GM18873 (cell line): ENCODE data around the gene CDX1.

Experiments
- ATAC-seq: cut with Tn5 transposase; IDR thresholded peaks from one replicate; pipeline ENCODE4 v1.9.1; 2021; ENCODE audit warnings: mild to moderate bottlenecking, moderate library complexity, moderate number of reproducible peaks; ENCODE audit not compliant: unreplicated experiment, low FRiP score

CDX1 gene

DNA sequence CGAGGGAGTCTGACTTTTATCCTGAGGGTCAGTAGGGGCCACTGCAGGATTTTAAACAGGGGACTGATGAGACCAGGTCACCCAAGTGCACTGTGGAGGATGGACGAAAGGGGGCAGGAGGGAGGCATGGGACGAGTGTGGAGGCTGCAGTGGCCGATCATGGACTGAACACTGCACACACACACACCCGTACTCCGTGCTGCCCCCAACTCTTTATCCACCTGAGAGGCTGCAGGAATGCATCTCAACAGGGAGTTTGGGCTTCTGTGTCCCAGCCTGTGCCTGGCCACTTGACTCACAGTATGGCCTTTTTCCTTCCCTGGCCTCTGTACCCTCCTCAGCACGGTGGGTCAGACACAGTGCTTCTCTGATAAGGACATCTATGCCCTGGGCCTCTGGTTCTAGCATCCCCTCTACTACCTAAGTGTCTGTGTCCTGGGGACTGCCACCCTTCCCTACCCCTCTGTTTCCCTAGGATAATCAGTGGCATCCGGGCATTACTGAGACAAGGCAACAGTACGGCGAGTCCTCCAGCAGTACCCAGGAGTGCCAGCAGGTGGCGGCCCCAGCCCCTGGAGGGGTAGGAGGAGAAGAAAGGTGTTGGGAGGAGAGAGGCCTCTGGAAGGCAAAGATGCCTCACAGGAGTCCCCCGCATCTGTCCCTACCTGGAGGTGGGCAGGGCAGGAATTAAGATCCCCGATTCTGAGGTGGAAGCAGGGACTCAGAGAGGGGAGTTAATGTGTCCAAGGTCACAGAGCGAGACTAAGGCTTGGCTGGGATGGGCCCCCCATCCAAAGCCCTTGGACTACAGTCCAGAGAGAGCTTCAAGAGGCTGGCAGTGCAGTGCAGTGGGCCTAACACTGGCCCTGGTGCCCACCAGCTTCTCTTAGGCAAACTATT is 5.1 kb upstream of the CDX1 start:
- ATAC-seq: no peak

DNA sequence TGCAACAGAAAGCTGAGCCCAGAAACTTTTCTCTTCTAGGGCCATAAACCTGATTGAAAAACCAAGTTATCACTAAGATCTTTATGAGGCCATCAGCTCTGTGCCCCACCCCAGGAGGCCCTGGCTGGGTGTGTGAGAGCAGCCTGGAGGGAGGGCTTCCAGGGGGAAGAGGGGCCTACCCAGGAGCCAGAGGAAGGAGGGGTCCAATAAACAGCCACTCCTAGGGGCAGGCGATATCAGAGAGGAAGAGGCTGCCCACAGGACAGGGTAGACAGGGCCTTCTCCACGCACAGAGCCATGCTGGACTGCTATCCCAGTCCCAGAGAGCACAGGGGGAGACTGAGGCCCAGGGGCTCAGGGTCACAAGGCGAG is 4.5 kb upstream of the CDX1 start:
- no peak for ATAC-seq

DNA sequence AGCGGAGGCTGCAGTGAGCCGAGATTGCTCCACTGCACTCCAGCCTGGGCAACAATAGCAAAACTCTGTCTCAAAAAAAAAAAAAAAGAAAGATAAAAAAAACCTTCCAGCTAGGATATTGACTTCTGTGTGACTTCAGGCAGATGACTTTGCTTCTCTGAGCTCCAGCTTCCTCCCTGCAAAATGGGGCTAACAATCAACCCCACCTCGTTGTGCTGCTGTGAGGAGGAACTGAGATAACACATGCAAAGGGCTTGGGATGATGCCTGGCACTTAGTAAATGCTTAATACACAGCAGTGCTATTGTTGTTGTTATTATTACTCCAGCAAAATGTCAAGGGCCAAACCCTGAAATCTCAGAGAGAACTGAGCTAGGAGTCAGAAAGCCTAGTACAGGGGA is 3.5 kb upstream of the CDX1 start:
- no peak for ATAC-seq

DNA sequence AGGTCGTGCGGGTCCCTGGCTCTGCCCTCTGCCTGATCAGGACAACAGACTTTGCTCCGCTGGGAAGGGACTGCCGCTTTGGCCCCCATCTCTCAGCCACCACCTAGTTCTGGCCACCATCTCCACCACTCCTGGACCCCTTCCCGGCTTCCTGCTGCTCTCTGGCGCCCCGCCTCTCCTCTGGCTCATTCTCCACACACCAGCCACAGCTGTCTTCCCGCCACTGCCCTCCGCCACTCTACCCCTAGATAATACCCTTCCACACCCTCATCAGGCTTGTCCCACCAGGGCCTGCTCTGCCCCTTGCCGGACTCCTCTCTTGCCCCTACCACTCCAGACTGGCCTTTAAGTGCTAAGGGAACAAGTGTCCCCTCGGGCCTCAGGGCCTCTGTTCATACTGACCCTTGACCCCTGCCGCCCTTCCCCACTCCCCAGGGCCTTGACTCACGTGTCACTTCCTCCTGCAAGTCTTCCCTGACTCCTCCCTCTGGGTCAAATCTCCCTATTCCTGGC is 3.0 kb upstream of the CDX1 start:
- ATAC-seq: no peak

DNA sequence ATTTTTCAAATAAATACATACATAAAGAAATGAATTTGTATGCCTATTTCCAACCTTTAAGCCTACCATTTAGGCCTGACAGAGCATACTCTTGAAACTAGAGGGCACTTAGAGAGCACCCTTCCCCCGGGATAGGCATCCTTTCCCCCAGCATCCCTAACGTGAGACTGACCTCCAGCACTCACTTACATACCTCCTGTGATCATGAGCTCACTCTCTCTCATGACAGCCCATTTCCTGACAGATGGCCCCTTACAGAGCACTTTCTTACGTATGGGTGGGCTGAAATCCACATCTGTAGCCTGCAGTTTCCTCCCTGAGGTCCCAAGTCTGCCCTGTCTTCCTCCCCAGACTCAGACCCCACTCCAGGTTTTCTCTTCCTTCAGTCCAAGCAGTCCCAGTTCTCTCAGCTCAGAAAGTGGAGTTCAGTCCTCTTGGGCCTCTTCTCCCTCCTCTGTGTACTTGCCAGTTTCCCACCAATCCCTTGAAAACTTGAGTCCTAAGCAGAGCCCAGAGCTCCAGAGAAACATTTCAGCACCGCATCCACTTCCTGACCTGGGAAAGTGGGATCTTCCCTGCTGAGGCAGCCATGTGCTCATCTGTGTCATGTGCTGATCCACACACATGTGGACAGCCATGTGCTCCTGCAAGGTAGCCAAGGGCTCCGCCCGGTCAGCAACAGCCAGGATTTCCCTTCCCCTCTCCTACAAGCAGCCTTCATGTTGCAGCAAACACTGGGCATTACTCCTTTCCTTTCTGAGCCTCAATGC is 2.2 kb upstream of the CDX1 start:
- no peak for ATAC-seq

DNA sequence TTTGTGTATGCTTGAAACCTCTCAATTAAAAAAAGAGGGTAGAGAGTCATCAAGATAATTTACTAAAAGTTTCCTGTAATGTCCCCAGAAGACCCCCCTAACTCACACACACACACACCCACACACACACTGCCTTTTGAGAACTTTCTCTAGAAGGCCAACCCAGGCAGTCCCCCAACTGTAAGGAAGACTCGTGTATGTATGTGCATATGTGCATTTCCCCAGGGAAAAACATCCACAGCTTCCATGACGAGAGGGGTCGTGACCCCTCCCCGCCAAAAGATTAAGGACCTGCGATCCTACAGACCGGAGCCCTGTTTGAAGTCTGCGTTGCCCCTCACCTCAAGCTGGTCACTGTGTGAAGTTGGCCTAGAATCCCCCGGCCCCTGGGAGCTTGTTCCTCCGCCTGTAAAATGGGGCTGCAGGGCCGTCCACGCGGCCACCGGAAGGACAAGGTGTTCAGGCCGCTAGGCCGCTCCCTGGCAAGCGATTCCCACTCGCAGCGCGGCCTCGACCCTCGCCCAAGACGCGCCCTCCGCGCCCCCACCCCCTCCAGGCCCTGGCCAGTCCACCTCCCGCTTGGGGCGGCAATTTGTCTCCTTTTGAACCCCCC is 435 bp upstream of the CDX1 start:
- ATAC-seq: no peak

DNA sequence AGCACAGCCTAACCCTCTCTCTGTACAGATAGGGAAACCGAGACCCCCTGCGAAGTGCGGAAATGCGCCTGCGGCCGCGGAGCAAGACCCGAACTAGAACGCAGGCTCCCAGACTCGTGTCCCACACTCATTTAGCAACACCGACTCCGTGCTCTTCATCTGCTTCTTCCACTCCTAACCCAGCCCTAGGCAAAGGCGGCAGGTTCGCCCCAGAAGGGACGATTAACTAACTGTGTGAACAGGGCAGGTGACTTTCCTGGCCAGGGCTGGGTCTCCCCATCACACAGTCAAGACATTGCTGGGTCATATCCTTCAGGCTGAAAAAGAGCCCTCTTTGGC is 903 bp downstream of the CDX1 start:
- ATAC-seq: no peak

DNA sequence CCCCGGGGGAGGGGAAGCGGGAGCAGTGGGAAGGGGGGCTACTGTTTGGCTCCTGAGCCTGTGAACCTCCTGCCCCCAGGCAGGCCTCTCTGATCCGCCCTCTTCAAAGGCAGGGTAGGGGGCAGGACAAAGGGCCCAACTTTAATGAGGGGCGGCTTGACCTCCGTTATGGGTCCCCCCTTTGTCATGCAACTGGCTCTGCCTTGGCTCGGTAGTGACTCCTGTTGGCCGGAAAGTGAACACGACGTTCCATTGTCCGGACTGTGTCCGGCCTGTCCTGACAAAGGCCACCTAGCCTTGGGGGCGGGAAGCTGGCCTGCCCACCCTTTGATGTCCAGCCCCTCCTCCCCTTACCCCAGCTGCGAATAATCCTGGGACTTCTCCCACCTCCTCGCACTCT is 1.3 kb downstream of the CDX1 start:
- ATAC-seq: no peak

DNA sequence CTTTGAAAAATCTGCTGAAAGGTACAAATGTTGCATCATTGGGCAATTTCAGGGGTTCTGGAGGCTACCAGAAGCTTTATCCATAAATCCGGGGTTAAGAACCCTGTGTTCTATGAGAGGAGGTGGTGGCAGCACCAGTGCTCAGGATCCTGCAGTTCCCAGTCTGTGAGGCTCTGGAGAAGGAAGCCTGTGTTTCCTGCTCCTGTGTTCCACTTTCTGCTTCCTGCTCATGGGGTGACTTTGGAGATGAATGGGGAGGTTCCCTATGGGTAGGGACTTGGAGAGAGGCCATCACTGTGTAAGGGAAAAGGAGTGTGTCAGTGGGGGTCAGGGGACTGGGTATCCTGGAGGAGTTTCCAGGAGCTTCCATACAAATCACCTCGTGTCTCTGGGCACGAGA is 2.3 kb downstream of the CDX1 start:
- no peak for ATAC-seq

DNA sequence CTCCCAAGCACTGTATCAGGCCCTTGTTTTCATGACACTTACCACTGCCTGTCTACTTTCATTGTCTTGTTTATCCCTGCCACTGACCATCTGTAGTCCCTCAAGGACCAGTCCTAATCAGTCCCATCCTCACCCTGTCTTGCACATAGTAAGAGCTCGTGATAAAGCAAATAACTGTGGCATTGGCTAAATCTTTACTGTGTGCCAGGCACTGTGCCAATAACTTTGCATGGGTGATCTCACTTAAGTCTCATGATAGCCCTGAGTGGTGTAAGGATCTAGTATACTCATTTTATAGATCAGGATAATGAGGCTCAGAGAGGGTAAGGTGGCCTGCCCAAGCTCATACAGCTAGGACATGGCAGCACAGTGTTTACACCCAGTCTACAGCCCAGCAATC is 5.6 kb downstream of the CDX1 start:
- no peak for ATAC-seq

DNA sequence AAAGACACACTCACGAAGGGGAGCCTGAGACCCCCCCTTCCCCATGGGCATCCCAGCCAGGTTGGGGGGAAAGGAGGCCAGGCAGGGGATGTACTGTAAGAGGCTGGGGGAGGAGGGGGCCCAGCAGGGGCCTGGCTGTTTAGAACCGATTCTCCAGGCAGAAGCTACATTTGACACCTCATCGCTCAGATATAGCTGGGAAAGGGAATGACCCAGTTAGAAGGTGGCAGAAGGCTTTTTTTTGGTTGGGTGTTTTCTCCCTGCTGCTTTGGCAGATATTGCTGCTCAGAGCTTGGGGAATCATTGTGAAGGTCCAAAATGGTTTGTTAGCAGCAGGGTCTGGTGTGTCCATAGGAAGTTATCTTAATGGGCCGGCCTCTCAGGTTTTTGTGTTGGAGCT is 6.0 kb downstream of the CDX1 start:
- no peak for ATAC-seq

DNA sequence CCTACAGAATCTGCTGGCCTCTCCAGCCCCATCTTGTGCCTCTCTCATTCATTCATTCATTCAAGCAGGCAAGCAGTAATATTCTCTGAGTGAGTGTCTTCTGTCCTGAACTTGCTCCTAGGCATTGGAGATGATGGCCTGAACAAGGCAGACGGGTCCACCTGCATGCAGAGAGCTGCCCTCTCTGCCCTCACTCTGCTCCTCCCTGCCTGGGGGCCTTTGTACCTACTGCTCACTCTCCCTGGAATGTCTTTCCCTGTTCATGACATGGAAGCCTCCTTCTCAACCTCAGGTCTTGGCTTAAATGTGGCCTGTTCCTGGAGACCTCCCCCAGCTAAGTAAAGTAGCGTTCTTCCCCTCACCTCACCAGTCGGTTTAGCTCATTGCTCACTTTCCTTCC is 6.6 kb downstream of the CDX1 start:
- ATAC-seq: no peak

DNA sequence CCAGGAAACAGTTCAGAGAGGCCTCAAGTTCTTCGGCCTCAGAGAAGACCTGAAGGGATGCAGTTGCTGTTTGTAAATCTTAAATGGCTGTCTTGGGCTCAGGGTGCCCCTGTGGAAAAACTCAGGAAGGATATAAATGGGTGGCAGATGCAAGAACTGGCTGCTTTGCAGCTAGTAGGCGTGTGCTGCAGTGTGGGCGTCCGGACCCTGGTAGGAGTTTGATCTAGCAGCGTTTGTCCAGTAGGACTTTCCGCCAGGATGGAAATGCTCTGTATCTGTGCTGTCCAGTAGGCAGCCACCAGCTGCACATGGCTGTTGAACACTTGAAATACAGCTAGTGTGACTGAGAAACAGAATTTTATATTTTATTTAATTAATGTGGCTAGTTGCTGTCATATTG is 7.7 kb downstream of the CDX1 start:
- ATAC-seq: no peak

DNA sequence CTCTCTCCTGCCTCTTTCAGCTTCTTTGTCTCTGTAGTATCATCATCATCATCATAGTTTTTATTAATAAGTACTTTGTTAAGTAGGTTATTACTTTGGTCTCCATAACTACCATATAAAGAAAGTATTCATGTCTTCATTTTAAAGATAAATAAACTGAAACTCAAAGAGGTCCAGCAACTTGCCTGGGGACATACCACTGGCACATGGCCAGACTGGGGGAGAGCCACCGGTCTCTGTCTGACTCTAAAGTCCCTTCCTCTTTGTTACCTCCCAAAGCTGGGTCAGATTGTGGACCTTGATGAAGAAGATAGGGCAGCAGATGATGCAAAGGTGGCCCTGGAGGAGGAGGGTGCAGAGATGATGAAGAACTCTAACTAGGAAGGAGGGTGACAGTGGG is 8.5 kb downstream of the CDX1 start:
- ATAC-seq: no peak

DNA sequence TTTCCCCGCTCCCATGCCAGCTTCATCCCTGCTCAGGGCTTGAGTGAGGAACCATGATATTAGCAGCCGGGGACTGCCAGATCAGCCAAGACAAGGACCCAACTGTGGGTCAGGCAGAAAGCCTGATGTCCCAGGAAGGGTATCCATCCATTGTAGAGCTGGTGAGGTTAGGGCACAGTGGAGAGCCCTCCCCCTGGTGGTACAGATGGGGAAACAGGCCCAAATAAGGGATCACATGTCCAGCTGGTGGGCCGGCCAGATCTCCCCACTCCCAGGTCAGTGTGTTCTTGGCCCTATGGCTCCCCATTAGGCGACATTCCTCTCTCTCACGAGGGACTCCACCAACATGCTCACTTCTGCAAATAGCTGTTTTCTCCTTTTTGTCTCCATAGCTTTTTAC is 9.0 kb downstream of the CDX1 start:
- no peak for ATAC-seq

DNA sequence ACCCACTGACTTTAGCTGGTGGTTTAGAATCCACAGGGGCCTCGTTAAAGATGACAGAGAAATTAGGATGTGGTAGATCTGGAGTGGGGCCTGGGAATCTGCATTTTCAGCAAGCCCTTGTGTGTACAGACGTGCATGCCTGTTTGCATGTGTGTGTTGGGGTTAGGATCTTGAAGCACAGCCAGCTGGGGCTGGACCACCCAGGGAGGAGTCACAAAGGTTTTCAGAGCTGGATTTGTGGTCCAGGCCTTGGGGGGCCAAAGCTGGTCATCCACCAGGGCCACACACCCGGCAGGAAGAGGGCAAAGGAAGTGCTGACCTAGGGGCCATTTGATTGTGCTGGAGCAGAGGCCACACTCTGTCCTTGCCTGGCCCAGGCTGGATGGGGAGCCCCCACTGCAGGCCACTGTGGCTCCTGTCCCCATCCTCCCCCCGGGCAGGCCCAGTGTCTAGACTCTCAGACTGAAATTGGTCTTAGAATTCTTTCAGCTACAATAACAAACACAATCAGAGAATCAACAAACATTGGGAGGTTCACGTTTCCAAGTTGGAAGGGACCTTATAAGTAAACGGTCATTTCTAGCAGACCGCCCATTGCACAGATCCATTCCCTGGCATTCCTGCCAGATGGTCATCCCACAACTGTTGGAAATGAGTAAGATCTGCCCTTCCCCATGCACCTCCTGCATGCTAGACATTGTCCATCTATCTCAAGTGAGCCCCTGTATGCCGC is 10.3 kb downstream of the CDX1 start:
- ATAC-seq: no peak

DNA sequence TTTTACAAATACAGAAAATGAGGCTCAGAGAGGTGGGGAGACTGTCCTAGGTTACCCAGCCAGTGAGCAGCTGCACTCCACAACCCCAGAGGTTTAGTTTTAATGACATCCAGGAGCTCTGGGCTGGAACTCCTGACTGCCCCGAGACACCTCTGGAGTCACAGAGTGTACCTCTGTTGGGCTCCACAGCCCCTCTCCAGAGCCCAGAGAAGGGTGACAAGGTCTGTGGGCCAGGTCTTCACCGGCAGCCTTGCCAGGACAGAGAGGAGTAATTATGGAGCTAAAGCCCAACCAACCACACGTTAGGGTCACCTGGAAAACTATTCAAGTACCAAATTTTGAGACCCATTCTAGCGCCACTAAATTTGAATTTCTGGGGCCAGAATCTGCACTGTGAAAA is 11.1 kb downstream of the CDX1 start:
- no peak for ATAC-seq

DNA sequence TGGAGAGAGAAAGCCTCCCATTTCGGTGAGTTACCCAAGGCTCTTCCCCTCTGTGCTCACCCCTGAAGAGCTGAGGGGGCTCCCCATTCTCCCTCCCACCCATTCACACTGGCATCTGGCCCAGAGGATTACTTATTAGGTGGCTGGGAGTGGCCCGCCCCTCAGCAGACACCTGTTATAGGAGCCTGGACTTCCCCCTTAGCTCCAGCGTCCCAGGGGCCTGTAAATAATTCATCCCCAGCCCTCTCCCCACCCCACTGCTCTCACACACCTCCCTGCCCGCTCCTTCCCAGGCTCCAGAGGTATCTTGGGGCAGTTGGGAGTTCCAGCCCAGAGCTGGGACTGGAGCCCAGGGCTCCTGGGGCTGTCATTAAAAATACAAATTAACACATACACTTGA is 11.7 kb downstream of the CDX1 start:
- no peak for ATAC-seq

DNA sequence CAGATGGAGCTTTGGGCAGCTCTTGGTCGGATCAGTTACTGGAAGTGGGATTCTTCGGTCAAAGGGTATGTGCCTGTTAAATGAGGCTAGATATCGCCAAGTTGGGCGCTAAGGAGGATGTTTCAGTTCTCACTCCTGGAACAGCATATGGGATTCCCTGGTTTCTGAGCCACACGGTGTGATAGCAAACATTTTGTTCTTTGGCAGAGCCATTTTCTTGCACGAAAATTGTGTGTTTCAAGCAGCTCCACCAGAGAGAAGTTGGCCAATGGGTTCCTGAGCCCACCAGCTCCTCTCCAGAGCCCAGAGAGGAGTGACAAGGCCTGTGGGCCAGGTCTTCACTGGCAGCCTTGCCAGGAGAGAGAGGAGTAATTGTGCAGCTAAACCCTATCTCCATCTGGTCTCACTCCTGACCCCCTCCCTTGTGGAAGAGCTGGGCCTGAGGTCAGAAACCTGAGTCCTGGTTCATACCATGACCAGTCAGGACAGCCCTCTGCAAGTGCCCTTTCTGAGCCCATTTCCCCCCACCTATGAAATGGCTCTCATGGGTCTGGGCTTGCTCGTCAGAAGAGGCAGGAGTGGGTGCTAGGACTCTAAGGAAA is 12.5 kb downstream of the CDX1 start:
- ATAC-seq: no peak

DNA sequence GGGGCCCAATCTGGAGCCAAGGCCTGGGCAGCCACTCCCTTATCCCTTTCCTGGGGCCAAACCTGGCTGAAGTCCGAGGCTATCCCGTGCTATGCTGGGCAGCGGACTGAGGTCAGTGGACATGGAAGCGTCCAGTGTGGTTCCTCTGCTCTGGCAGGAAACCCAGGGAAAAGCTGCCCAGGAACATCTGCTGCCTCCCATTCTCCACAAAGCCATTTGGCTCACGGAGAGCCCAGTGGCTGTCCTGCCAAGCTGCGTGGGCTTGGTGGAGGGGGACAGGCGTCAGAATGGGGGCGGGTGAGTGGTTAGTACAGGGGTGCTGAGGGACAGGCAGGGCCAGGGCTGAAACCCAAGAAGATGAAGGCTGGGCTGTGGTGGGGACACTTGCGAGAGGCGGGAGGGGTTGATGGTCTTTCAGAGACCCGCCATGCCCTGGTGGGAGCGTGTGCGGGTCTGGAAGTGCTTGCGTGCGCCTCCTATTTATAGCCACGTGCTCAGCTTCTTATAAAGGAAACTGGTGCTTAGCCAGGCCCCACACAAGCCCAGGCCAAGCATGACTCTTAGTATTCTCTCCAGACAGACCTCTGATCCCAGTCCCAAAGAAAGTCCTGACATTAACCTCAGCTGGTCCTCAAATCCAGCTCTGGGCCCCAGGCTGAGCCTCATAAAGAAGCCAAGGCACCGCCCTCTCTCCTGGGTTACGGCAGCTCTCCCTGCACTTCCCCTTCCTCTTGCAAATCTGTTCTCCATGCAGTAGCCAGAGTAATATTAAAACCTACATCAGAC is 13.9 kb downstream of the CDX1 start:
- no peak for ATAC-seq
